NCI-H446 (cell line): Measurements from ENCODE around the gene LASP1.
"Not testable (repeated sequence)": the region's sequence is repeated elsewhere in the genome, so short reads cannot be mapped to it uniquely, and the experiment has no call there.

ENCODE experiments used
- DNase-seq, 2 experiments: peaks; one replicate each; lab custom pipeline; 2025; lab: John Stamatoyannopoulos, UW

The LASP1 gene

DNA sequence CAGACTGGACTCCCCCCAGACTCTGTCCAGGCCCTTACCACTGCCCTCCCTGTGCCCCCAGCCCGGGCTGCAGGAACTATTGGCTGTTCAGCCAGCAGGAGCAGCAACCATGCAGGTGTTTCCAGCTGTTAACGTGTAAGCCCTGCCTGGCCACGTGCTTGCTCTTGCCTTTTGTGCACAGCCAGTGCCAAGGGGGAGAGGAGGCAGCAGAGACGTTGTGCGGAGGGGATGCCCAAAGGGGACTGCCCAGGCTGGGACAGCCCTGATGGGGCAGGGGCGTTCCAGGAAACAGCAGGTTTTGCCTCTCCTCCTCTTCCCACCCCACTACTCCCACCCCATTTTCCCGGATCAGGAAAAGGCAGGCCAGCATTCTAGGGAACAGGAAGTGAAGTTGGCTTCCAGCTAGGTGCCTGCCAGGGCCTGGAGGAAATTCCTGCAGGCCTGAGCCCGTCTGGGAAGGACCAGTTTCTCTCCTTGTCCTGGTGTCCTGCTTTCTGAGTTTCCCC is 38.9 kb downstream of the LASP1 start:
- DNase-seq, result no peak

DNA sequence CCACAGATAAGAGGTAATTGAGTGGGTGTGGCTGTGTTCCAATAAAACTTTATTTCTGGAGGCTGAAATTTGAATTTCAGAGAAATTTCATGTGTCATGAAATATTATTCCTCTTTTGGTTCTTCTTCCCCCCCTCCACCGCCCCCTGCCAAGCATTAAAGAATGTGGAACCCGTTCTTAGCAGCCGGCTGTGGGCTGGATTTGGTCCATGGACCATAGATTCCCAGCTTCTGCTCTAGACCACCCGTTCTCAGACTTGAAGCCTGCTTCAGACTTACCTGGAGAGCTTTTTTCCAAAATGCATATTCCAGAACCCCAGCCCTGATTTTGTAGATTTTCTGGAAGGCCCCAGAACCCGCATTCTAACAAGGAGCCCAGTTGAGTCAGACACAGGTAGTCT is 40.5 kb downstream of the LASP1 start:
- no peak for DNase-seq

DNA sequence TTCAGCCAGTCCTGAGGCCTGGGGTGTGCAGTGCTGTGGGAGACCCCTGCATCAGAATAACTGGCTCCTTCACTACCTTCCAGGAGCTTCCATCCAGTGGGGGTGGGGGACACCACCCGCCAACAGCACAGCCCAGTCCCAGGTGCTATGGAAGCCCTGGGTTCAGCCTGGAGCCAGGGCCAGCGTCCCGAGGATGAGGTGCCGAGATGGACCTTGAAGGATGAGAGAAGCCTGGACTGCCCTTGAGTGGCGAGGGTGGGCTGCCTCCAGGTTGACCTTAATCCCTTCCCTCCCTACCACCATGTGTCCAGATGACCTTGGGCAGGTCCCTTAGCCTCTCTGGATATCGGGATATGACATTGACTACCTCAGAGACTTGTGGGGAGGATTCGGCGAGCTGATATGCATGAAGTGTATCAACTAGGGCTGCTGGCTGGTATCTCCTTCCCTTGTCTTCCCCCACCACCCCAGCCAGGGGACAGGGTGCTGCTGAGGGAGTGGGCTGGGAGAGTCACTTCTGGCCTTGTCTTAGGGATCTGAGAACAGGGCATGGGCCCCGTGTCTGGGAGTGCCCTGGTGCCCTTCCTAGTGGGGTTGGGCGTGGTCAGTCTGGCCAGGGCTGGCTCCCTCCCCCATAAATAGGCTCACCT is 41.3 kb downstream of the LASP1 start:
- DNase-seq, result no peak

DNA sequence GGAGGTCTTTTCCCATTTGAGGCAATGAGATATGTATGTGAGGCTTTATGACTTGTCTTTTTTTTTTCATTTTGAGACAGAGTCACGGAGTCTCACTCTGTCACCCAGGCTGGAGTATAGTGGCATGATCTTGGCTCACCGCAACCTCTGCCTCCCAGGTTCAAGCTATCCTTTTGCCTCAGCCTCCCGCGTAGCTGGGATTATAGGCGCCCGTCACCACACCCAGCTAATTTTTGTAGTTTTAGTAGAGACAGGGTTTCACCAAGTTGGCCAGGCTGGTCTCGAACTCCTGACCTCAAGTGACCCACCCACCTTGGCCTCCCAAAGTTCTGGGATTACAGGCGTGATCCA is 41.8 kb downstream of the LASP1 start:
- not testable (repeated sequence) for DNase-seq

DNA sequence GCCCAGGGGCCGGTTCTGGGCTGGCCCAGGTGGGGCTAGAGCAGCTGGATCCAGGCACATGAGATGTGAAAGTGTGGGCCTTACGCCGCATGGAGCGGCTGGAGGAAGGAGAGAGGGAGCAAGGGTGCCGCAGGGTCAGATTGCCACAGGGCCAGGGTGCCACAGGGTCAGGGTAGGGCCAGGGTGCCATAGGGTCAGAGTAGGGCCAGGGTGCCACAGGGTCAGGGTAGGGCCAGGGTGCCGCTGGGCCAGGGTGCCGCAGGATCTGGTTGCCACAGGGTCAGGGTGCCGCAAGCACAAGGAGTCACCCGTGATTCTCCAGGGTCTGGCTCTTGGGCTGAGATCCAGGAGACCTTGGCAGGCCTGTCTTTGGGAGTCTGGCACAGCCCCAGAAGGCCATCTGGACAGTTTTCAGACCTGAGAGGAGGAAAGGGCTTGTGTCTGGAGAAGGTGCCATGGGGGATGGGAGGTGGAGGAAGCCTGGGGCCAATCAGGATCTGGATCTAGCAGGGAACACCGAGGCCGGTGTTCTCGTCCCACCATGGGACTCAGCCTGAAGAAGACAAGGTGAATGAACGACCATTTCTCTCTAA is 42.5 kb downstream of the LASP1 start:
- peak in 1 of 2 experiments; percentile 79 for DNase-seq

DNA sequence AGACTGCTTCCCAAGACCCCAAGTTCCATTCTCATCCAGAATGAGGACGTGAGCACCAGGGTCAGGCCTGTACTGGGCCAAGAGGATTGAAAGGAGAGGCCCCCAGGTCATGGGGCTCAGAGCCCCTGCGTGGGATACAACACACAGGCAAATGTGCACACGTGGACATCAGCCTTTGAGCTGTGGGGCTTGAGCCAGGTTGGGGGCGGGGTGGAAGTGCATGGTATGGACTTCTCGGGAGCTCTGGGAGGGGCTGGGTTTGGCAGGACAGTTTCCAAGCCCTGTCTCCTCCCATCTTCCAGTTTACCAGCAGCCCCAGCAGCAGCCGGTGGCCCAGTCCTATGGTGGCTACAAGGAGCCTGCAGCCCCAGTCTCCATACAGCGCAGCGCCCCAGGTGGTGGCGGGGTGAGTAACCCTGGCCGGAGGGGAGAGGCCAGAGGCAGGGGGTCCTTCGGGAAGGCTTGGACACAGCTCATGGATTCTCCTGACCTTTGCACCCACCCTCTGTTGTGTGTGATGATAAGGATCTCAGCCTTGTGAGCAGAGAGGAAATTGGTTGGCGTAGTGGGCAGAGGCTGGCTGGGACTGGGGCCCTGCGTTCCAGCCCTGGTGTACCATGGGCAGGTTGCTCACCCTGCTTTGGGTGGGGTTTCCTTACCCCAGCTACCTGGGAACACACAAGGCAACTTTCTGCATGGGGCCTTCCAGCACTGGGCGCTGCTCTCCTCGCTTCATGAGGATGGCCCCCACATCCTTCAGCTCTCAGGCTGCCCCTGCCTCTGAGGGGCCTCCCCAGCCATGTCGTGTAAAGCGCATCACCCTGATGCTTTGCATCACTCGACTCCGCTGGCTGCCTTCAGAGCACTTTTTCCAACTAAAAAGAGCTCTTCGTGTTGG is 45.1 kb downstream of the LASP1 start:
- DNase-seq, result no peak

DNA sequence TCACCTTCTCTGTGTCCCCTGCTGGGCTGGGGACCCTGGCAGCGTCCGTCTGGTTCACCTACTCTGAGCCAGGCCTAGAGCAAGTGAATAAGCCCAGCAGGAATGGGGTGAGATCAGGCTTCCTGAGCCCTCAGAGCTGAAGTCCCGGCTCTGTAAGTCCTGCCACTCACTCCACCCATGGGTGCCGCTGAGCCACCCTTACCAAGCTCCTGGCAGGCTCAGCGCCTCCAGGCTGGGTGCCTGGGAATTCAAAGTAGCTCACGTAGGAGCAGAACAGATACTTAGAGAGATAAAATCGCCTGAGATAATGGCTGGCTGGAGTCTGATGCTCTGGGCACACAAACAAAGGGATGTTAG is 45.8 kb downstream of the LASP1 start:
- no peak for DNase-seq

DNA sequence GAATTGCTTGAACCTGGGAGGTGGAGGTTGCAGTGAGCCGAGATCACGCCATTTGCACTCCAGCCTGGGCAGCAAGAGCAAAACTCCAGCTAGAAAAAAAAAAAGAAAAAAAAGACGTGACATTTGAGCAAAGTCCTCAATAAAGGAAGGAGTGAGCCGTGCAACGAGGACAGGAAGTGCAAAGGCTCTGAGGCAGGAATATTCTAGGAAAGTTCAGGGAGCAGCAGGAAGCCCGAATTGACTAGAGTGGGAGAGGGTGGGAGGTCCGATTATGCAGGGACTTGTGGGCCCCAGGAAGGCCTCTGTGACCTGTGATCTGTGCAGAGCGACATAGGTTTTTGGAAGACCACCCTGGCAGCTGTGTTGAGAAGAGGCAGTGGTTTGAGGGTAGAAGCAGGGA is 46.9 kb downstream of the LASP1 start:
- no peak for DNase-seq

DNA sequence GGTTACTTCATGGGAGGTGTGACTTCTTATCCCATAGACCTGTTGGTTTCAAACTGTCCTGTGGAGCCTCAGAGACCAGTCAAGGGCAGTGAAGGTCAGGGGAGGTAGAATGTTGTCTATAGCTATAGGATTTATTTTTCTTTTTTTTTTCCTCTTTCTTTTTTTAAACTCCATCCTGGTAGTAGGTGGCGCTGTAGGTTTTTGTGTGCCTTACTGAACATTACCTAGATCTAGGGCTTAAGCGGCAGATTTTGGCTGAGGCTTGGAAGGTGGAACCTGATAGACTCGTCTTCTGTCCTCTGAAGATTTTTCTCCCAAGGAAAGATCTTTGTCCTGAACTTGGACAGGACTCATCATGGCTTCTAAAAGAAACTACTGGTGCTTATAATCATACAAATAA is 47.4 kb downstream of the LASP1 start:
- DNase-seq, result no peak

DNA sequence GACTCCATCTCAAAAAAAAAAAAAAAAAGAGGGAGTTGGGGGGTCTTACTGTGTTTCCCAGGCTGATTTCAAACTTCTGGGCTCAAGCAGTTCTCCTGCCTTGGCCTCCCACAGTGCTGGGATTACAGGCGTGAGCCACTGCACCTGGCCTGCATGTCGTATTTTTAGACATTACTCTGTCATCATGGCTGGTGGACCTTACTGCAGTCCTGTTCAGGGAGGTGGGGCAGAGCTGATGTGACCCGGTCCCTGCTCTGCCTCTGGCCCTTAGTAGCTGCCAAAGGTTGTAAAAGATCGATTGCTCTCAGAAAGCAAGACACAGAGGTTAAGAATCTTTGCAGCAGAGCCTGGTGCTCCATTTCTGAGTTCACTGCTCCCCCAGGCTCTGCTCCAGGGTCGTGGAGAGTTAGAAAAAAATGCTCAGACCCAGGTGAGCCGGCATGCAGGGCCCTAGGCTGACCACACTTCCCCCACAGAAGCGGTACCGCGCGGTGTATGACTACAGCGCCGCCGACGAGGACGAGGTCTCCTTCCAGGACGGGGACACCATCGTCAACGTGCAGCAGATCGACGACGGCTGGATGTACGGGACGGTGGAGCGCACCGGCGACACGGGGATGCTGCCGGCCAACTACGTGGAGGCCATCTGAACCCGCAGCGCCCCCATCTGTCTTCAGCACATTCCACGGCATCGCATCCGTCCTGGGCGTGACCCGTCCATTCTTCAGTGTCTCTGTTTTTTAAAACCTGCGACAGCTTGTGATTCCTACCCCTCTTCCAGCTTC is 48.5 kb downstream of the LASP1 start:
- no peak for DNase-seq

DNA sequence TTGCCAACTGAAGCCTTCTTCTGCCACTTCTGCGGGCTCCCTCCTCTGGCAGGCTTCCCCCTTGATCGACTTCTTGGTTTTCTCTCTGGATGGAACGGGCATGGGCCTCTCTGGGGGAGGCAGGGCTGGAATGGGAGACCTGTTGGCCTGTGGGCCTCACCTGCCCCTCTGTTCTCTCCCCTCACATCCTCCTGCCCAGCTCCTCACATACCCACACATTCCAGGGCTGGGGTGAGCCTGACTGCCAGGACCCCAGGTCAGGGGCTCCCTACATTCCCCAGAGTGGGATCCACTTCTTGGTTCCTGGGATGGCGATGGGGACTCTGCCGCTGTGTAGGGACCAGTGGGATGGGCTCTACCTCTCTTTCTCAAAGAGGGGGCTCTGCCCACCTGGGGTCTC is 49.1 kb downstream of the LASP1 start:
- no peak for DNase-seq

DNA sequence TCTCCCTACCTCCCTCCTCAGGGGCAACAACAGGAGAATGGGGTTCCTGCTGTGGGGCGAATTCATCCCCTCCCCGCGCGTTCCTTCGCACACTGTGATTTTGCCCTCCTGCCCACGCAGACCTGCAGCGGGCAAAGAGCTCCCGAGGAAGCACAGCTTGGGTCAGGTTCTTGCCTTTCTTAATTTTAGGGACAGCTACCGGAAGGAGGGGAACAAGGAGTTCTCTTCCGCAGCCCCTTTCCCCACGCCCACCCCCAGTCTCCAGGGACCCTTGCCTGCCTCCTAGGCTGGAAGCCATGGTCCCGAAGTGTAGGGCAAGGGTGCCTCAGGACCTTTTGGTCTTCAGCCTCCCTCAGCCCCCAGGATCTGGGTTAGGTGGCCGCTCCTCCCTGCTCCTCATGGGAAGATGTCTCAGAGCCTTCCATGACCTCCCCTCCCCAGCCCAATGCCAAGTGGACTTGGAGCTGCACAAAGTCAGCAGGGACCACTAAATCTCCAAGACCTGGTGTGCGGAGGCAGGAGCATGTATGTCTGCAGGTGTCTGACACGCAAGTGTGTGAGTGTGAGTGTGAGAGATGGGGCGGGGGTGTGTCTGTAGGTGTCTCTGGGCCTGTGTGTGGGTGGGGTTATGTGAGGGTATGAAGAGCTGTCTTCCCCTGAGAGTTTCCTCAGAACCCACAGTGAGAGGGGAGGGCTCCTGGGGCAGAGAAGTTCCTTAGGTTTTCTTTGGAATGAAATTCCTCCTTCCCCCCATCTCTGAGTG is 49.6 kb downstream of the LASP1 start:
- no peak for DNase-seq

DNA sequence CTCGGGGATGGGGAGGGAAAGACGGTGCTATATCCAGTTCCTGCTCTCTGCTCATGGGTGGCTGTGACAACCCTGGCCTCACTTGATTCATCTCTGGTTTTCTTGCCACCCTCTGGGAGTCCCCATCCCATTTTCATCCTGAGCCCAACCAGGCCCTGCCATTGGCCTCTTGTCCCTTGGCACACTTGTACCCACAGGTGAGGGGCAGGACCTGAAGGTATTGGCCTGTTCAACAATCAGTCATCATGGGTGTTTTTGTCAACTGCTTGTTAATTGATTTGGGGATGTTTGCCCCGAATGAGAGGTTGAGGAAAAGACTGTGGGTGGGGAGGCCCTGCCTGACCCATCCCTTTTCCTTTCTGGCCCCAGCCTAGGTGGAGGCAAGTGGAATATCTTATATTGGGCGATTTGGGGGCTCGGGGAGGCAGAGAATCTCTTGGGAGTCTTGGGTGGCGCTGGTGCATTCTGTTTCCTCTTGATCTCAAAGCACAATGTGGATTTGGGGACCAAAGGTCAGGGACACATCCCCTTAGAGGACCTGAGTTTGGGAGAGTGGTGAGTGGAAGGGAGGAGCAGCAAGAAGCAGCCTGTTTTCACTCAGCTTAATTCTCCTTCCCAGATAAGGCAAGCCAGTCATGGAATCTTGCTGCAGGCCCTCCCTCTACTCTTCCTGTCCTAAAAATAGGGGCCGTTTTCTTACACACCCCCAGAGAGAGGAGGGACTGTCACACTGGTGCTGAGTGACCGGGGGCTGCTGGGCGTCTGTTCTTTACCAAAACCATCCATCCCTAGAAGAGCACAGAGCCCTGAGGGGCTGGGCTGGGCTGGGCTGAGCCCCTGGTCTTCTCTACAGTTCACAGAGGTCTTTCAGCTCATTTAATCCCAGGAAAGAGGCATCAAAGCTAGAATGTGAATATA is 50.8 kb downstream of the LASP1 start:
- no peak for DNase-seq

DNA sequence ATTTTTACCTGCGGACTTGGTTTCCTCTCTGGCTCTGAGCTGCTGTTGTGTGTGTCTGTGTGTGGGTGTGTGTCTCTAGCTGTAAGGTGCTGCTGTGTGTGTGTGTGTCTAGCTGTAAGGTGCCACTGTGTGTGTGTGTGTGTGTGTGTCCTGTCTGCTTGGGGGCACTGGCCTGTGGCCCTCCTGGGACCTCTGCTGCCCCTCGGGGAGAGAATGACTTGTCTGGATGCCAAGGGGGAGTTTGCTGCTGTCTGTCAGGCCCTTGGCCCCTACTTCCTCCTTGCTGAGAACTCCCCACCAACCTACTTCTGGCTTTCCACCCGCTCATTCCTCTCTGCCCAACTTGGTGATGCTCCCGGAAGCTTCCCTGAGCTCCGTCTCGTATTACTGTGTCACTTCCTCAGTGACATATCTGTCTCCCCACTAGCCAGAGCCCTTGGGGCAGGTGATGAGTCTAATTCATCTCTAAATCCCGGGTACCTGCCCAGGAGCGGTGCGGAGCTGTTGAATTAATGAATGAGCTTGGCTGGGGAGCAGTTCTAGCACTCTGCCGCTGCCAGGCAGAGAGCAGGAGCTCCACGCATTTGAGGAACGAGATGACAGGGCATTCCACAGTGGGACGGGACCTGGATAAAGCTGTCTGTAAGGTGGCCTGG is 52.0 kb downstream of the LASP1 start:
- no peak for DNase-seq

DNA sequence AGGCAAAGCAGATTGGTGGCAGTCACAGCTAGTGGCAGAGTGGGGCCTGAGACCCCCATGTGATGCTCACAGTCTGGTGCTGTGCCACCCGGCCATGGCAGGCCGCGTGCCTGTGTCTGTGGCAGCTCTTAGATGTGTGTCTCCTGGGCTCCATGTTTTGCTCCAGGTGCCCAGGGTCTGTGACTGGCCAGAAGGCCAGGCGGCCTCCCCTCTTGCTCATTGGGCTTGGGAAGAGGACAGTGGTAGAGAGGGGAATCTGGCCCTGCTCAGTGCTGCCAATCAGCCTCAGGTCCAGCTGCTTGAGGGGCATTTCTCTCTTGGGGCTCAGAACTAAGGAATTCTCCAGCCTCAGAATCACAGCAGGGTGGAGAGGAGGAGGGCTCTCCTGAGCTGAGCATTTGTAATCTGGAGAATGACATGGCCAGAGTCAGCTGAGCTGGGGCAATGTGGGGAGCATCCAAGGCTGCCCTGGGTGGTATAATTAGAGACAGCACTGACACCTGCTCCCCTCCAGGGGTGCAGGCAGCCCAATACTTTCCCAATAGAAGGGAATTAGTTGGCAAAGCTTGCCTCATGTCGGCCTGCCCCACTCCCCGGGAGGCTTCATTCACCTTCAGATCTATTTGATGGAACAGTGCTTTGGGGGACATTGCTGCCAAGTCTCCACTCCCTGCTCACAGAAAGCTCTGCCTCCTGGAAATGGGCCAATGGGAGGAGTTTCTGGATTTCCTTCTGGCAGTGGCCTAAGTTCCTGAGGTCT is 52.9 kb downstream of the LASP1 start:
- DNase-seq, result peak; percentile 56 to 87

DNA sequence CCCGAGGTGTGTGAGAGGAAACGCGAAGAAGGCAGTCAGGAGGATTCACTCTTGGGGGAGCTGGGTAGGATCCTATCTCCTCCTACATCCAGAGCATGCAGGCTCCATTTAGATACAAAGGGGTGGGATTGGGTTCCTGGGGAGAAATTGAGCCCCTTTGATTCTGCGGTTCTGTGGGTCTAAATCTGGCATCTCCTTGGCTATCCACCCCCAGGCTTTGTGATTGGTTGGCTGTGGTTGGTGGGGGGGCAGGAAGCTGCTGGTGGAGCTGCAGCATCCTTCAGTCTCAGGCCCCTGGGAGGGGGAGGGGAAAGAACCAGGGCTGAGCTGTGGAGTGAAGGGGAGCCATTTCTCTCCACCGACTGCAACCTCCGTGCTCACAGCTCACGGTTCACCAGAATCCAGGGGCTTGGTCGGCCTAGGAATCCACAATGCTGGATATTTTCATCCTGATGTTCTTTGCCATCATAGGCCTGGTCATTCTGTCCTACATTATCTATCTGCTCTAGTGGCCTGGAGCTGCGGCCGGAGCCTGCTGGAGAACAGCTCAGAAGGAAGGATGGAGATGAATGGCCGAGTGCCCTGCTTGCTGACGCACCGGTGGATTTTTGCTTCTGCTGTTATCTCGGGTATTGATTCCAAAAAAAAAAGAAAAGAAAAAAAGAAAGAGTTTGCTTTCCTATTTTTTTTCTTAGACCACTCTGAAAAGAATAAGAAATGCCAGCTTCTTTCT is 55.6 kb downstream of the LASP1 start, which contains the start of gene LASP1NB:
Gene LASP1NB (plus strand): TSS at position 352 of the 733 bp plus-strand sequence.
- DNase-seq, result no peak

DNA sequence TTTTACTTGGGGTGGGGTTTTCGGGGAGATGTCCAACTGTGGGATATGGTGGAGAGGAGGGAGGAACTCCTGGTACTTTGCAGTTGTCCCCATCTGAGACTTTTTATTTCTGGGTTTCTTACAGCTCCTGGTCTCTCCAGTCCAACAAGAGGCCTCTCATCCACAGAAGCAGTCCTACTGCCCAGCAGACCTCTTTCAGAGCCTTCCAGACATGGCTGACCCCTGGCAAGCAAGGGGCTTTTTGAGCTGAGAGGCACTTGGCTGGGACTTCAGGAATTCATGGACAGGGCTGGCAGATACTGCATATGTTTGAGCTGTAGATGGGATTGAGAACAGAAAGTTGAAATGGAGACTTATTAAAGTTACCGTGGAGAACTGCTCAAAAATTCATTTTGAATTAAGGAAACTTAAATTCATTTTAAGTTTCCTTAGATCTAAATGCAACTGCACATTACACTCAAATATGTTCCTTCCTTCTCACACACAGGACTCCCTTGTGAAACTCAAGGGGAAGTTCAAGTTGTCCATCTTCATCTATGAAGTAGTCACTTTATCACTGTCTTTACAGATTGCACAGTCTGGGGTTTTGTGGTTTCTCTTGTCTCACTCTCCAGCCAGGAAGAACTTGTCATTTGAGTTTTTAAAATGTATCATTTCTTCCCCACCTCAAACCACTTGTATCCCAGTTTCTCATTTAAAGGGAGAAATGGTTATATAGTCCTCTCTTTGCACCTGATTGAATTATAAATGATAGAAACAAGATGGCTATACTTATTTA is 56.6 kb downstream of the LASP1 start:
- no peak for DNase-seq

DNA sequence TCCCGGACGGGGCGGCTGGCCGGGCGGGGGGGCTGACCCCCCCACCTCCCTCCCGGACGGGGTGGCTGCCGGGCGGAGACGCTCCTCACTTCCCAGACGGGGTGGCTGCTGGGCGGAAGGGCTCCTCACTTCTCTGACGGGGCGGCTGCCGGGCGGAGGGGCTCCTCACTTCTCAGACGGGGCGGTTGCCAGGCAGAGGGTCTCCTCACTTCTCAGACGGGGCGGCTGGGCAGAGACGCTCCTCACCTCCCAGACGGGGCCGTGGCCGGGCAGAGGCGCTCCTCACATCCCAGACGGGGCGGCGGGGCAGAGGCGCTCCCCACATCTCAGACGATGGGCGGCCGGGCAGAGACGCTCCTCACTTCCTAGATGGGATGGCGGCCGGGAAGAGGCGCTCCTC is 60.9 kb downstream of the LASP1 start:
- DNase-seq, result not testable (repeated sequence)
